ENCODE measurements around the gene ZNF48. TPM values are rescaled to one million over a fixed set of nuclear protein-coding genes. Genes with fewer than 3 reads are reported as not detected.

Gene ZNF48
- total RNA-seq, 2 donors from 2014 or later = 9.3 to 12.2 TPM

- ATAC-seq (no peak), DNase-seq (no peak)
- intact Hi-C loops (cut with DNase I) = no loop called here
- H3K27me3 ChIP-seq = no peaks in the 10 kb centered on the region
- peaks cover 52% of the 10 kb centered on the region for H3K4me1 ChIP-seq
- no peaks in the 10 kb centered on the region for H3K9me3 ChIP-seq
- 80 to 87% methylated on average over 11 to 14 of the region's 14 CpGs for WGBS, 2 donors
- H3K36me3 ChIP-seq (replicated peaks in 1 of 2; ENCODE audit: insufficient read depth in 1 of 2, low read depth in 2 of 2) = peaks cover 0 to 2% of the 10 kb centered on the region in 2 donors
- TF ChIP-seq CTCF (IDR thresholded peaks at IDR 0.05) (no peak), POLR2A (IDR thresholded peaks at IDR 0.05) (no peak)
- H3K27ac ChIP-seq = peak overlapping the region; percentile 55 to 90 (median 74)
- no peak overlapping the region for H3K4me3 ChIP-seq
Observed at GRCh38 chr16:30352488-30353401, 42.5 kb upstream of the ZNF48 start.

GRCh38 chr16:30353438-30354129 lies 41.6 kb upstream of the ZNF48 start:
- H3K27me3 ChIP-seq = no peaks in the 10 kb centered on the region
- no peak overlapping the region for H3K4me3 ChIP-seq
- H3K27ac ChIP-seq = peak overlapping the region in 3 of 4 donors; percentile 84 to 97 (median 90)
- ATAC-seq = no peak
- H3K9me3 ChIP-seq = no peaks in the 10 kb centered on the region
- intact Hi-C loops (cut with DNase I) = no loop called here
- no peak for TF ChIP-seq CTCF (IDR thresholded peaks at IDR 0.05)
- no peak for TF ChIP-seq POLR2A (IDR thresholded peaks at IDR 0.05)
- peaks cover 0 to 2% of the 10 kb centered on the region in 2 donors for H3K36me3 ChIP-seq (replicated peaks in 1 of 2; ENCODE audit: insufficient read depth in 1 of 2, low read depth in 2 of 2)
- 87 to 90% methylated on average over 15 to 18 of the region's 23 CpGs for WGBS, 2 donors
- DNase-seq = no peak
- peaks cover 52% of the 10 kb centered on the region for H3K4me1 ChIP-seq

GRCh38 chr16:30354423-30355143 lies 40.6 kb upstream of the ZNF48 start:
- 3 to 7% methylated on average over 20 to 33 of the region's 36 CpGs for WGBS, 2 donors
- H3K9me3 ChIP-seq = no peaks in the 10 kb centered on the region
- H3K36me3 ChIP-seq (replicated peaks in 1 of 2; ENCODE audit: insufficient read depth in 1 of 2, low read depth in 2 of 2) = peaks cover 0 to 5% of the 10 kb centered on the region in 2 donors
- no peak for TF ChIP-seq CTCF (IDR thresholded peaks at IDR 0.05)
- no peak for TF ChIP-seq POLR2A (IDR thresholded peaks at IDR 0.05)
- ATAC-seq = peak; percentile 17
- peaks cover 52% of the 10 kb centered on the region for H3K4me1 ChIP-seq
- intact Hi-C loops (cut with DNase I) = no loop called here
- H3K27me3 ChIP-seq = no peaks in the 10 kb centered on the region
- H3K4me3 ChIP-seq = peak overlapping the region; percentile 65 to 82
- H3K27ac ChIP-seq = peak overlapping the region; percentile 84 to 97 (median 88)
- peak in 1 of 4 donors; percentile 25 for DNase-seq

GRCh38 chr16:30355144-30355953 lies 39.9 kb upstream of the ZNF48 start, which contains the start of gene CD2BP2:
Gene CD2BP2 (minus strand): TSS chr16:30355308. CDS start chr16:30354681, 627 bp downstream.
- WGBS, 2 donors = 0% methylated on average over 18 to 45 of the region's 45 CpGs
- TF ChIP-seq POLR2A (IDR thresholded peaks at IDR 0.05) (peak in 2 of 3 donors; percentile 62 to 63), CTCF (IDR thresholded peaks at IDR 0.05) (no peak)
- H3K9me3 ChIP-seq = no peaks in the 10 kb centered on the region
- DNase-seq = peak; percentile 95 to 98 (median 96)
- peaks cover 0 to 5% of the 10 kb centered on the region in 2 donors for H3K36me3 ChIP-seq (replicated peaks in 1 of 2; ENCODE audit: insufficient read depth in 1 of 2, low read depth in 2 of 2)
- H3K4me1 ChIP-seq = peaks cover 52% of the 10 kb centered on the region
- no peaks in the 10 kb centered on the region for H3K27me3 ChIP-seq
- intact Hi-C loops (cut with DNase I) = no loop called here
- peak; percentile 91 for ATAC-seq
- H3K27ac ChIP-seq = peak within 1 kb of the TSS; percentile 84 to 97 (median 91)
- H3K4me3 ChIP-seq = peak within 1 kb of the TSS; percentile 65 to 82
